ENCODE results near the gene SPATA24. TPM values are rescaled to one million over a fixed set of nuclear protein-coding genes. Genes with fewer than 3 reads are reported as not detected.

SPATA24 gene
- total RNA-seq, 4 donors from 2014 or later, result 0.85 to 2.2 TPM; not detected in 2

- TF ChIP-seq CTCF (IDR thresholded peaks at IDR 0.05; ENCODE audit: low read depth), result no peak
Measured at GRCh38 chr5:139374909-139375308, 29.0 kb downstream of the SPATA24 start.

- no peak for TF ChIP-seq CTCF (IDR thresholded peaks at IDR 0.05; ENCODE audit: low read depth)
Measured at GRCh38 chr5:139371482-139372435, 32.1 kb downstream of the SPATA24 start.

- TF ChIP-seq CTCF (IDR thresholded peaks at IDR 0.05; ENCODE audit: low read depth), result no peak
Measured at GRCh38 chr5:139369181-139369580, 34.7 kb downstream of the SPATA24 start.

GRCh38 chr5:139368613-139369012 is 35.3 kb downstream of the SPATA24 start:
- TF ChIP-seq CTCF (IDR thresholded peaks at IDR 0.05; ENCODE audit: low read depth), result no peak

GRCh38 chr5:139364466-139364865 is 39.4 kb downstream of the SPATA24 start:
- no peak for TF ChIP-seq CTCF (IDR thresholded peaks at IDR 0.05; ENCODE audit: low read depth)

GRCh38 chr5:139363937-139364336 is 40.0 kb downstream of the SPATA24 start:
- no peak for TF ChIP-seq CTCF (IDR thresholded peaks at IDR 0.05; ENCODE audit: low read depth)

GRCh38 chr5:139361835-139362429 is 42.0 kb downstream of the SPATA24 start:
- TF ChIP-seq CTCF (IDR thresholded peaks at IDR 0.05; ENCODE audit: low read depth), result no peak

Measured in subcutaneous adipose tissue (tissue), 4 donors.